Stimulated activated naive CD8-positive, alpha-beta T cell treated with anti-CD3 and anti-CD28 coated beads, Interleukin-15, amount 100 ng/mL, for 72 hours (primary cell): ENCODE results near the gene DYNAP.

Source experiments
- ATAC-seq: fragments of 150-1000 bp; cut with Tn5 transposase; 2 replicates; pipeline ENCODE4 v1.10.0; 2021; ENCODE audit warnings: mild to moderate bottlenecking, moderate library complexity
- DNase-seq, 2 donors: peaks; one replicate each; pipeline ENCODE4 v3.0.0; 2021 to 2022
- H3K27ac Mint-ChIP-seq, 2 donors: one replicate each; pipeline ENCODE4 v1.8.0; 2022; ENCODE audit warnings: mild to moderate bottlenecking in 2 of 2, mixed read lengths in 2 of 2, moderate library complexity in 2 of 2
- H3K27me3 Mint-ChIP-seq: one replicate; pipeline ENCODE4 v1.8.0; 2022; ENCODE audit warnings: mixed read lengths
- H3K4me1 Mint-ChIP-seq: one replicate; pipeline ENCODE4 v1.8.0; 2022; ENCODE audit warnings: mild to moderate bottlenecking, mixed read lengths
- H3K4me3 Mint-ChIP-seq, 2 donors: one replicate each; pipeline ENCODE4 v1.8.0; 2022; ENCODE audit warnings: mild to moderate bottlenecking in 2 of 2, mixed read lengths in 2 of 2, moderate library complexity in 1 of 2
- H3K9me3 Mint-ChIP-seq, 2 donors: one replicate each; pipeline ENCODE4 v1.8.0; 2022; ENCODE audit warnings: mixed read lengths in 2 of 2

Gene DYNAP

GRCh38 chr18:54612237-54612636 lies 21.2 kb downstream of the DYNAP start:
- Mint-ChIP-seq H3K27ac (no peak overlapping the region), H3K4me1 (no peaks in the 10 kb centered on the region), H3K27me3 (no peaks in the 10 kb centered on the region), H3K9me3 (peaks cover 0 to 7% of the 10 kb centered on the region in 2 donors), H3K4me3 (no peak overlapping the region)
- ATAC-seq (no peak), DNase-seq (no peak)

GRCh38 chr18:54613174-54613573 lies 22.1 kb downstream of the DYNAP start:
- Mint-ChIP-seq H3K9me3 (peaks cover 0 to 7% of the 10 kb centered on the region in 2 donors), H3K4me3 (no peak overlapping the region), H3K27me3 (no peaks in the 10 kb centered on the region), H3K27ac (no peak overlapping the region), H3K4me1 (no peaks in the 10 kb centered on the region)
- ATAC-seq (no peak), DNase-seq (no peak)

GRCh38 chr18:54616220-54616848 lies 25.3 kb downstream of the DYNAP start:
- Mint-ChIP-seq H3K27ac (no peak overlapping the region), H3K9me3 (peaks cover 0 to 7% of the 10 kb centered on the region in 2 donors), H3K4me3 (no peak overlapping the region), H3K4me1 (no peaks in the 10 kb centered on the region), H3K27me3 (no peaks in the 10 kb centered on the region)
- ATAC-seq, result no peak
- DNase-seq, result no peak

- DNase-seq (no peak), ATAC-seq (no peak)
- Mint-ChIP-seq H3K27ac (no peak overlapping the region), H3K4me3 (no peak overlapping the region), H3K9me3 (peaks cover 0 to 7% of the 10 kb centered on the region in 2 donors), H3K27me3 (no peaks in the 10 kb centered on the region), H3K4me1 (no peaks in the 10 kb centered on the region)
These were observed 31.0 kb downstream of the DYNAP start for GRCh38 chr18:54622084-54622483.

GRCh38 chr18:54626779-54627178 lies 35.7 kb downstream of the DYNAP start:
- Mint-ChIP-seq H3K4me3 (no peak overlapping the region), H3K9me3 (peaks cover 0 to 7% of the 10 kb centered on the region in 2 donors)
- no peak for DNase-seq

GRCh38 chr18:54630963-54631362 lies 39.9 kb downstream of the DYNAP start:
- Mint-ChIP-seq H3K4me1 (no peaks in the 10 kb centered on the region), H3K27ac (no peak overlapping the region), H3K9me3 (peaks cover 0 to 4% of the 10 kb centered on the region in 2 donors), H3K27me3 (no peaks in the 10 kb centered on the region), H3K4me3 (no peak overlapping the region)
- DNase-seq (no peak), ATAC-seq (no peak)

More at GRCh38 chr18:54626779-54627178, 35.7 kb downstream of the DYNAP start:
- Mint-ChIP-seq H3K27ac (no peak overlapping the region), H3K4me1 (no peaks in the 10 kb centered on the region), H3K27me3 (no peaks in the 10 kb centered on the region)
- no peak for ATAC-seq

GRCh38 chr18:54636217-54636616 lies 45.2 kb downstream of the DYNAP start:
- H3K4me3 Mint-ChIP-seq, result no peak overlapping the region
- ATAC-seq, result no peak
- no peaks in the 10 kb centered on the region for H3K9me3 Mint-ChIP-seq
- H3K27me3 Mint-ChIP-seq, result peaks cover 15% of the 10 kb centered on the region
- H3K27ac Mint-ChIP-seq, result peak overlapping the region in 1 of 2 donors; percentile 27
- no peak for DNase-seq
- no peaks in the 10 kb centered on the region for H3K4me1 Mint-ChIP-seq

- H3K9me3 Mint-ChIP-seq, result no peaks in the 10 kb centered on the region
- H3K27ac Mint-ChIP-seq, result no peak overlapping the region
- no peak for ATAC-seq
- H3K27me3 Mint-ChIP-seq, result peaks cover 8% of the 10 kb centered on the region
- no peak overlapping the region for H3K4me3 Mint-ChIP-seq
- no peak for DNase-seq
- no peaks in the 10 kb centered on the region for H3K4me1 Mint-ChIP-seq
These were observed 50.7 kb downstream of the DYNAP start for GRCh38 chr18:54641734-54642133.

GRCh38 chr18:54647176-54647575 lies 56.1 kb downstream of the DYNAP start:
- DNase-seq, result no peak
- no peaks in the 10 kb centered on the region for H3K27me3 Mint-ChIP-seq
- ATAC-seq, result no peak
- no peak overlapping the region for H3K27ac Mint-ChIP-seq
- H3K4me1 Mint-ChIP-seq, result no peaks in the 10 kb centered on the region
- H3K9me3 Mint-ChIP-seq, result no peaks in the 10 kb centered on the region
- H3K4me3 Mint-ChIP-seq, result no peak overlapping the region
